Gastrocnemius medialis (tissue), 4 donors: Measurements from ENCODE around the gene SERPINB6. TPM values are rescaled to one million over a fixed set of nuclear protein-coding genes. Genes with fewer than 3 reads are reported as not detected.

Experiments
- ATAC-seq, 2 donors: fragments of 150-250 bp; one replicate each; pipeline ENCODE4 v1.9.1; 2016
- DNase-seq, 2 donors: peaks; one replicate each; pipeline ENCODE4 v3.0.0-alpha.2; 2019
- H3K27ac ChIP-seq, 4 donors: fragments of 200-600 bp; sonication (generic); 1 replicate in 1 of 4; 2 replicates in 3 of 4; pipeline ENCODE4 v1.5.1; 2016 to 2018; ENCODE audit warnings: mild to moderate bottlenecking in 2 of 4, moderate library complexity in 1 of 4
- H3K27me3 ChIP-seq, 3 donors: fragments of 200-600 bp; sonication (generic) in 2 of 3; 1 replicate in 1 of 3; 2 replicates in 2 of 3; pipeline versions ENCODE4 v1.5.1 to v1.6.0; 2016 to 2019; ENCODE audit warnings: mild to moderate bottlenecking in 1 of 3, moderate library complexity in 1 of 3
- H3K36me3 ChIP-seq, 2 donors: fragments of 200-600 bp; sonication (generic) in 1 of 2; one replicate each; pipeline ENCODE4 v1.5.1; 2017 to 2018
- H3K4me1 ChIP-seq, 2 donors: fragments of 200-600 bp; sonication (generic) in 1 of 2; one replicate each; pipeline ENCODE4 v1.5.1; 2016 to 2017; ENCODE audit warnings: mild to moderate bottlenecking in 2 of 2
- H3K4me3 ChIP-seq, 4 donors: fragments of 200-600 bp; sonication (generic) in 3 of 4; 1 replicate in 1 of 4; 2 replicates in 3 of 4; pipeline ENCODE4 v1.5.1; 2016 to 2019; ENCODE audit warnings: mild to moderate bottlenecking in 2 of 4
- H3K9me3 ChIP-seq, 3 donors: fragments of 200-600 bp; sonication (generic) in 2 of 3; 1 replicate in 1 of 3; 2 replicates in 2 of 3; pipeline ENCODE4 v1.5.1; 2016 to 2019
- CTCF ChIP-seq, 5 experiments: fragments of 450-650 bp in 3 of 5; fragments of 200-600 bp in 2 of 5; sonication (generic) in 2 of 5; IDR thresholded peaks in 4 of 5; conservative IDR thresholded peaks in 1 of 5; 1 replicate in 4 of 5; 2 replicates in 1 of 5; pipeline ENCODE4 v1.5.1; 2016 to 2019; ENCODE audit warnings: antibody characterized with exemption in 5 of 5, mild to moderate bottlenecking in 3 of 5, moderate library complexity in 3 of 5
- POLR2A ChIP-seq, 2 donors: fragments of 450-650 bp; IDR thresholded peaks; one replicate each; pipeline ENCODE4 v1.6.1; 2017; ENCODE audit warnings: antibody characterized with exemption in 2 of 2, mild to moderate bottlenecking in 2 of 2, moderate library complexity in 2 of 2
- in situ Hi-C, 4 donors: fragments of 200-750 bp; cut with MboI; loops; one replicate each; pipeline versions ENCODE4 v1.15.0 to v1.8.0; 2017; ENCODE audit warnings: low sequenced_read_pairs in 4 of 4
- intact Hi-C: fragments of 100-400 bp; cut with DNase I; formaldehyde crosslinking; loops from one replicate; pipeline ENCODE4 v1.15.1; 2023; ENCODE audit warnings: low total_unique reads
- total RNA-seq, 4 donors: library from RNA; depleted of rRNA; stranded (reverse); fragments of >200 nt; gene quantifications; one replicate each; pipeline versions ENCODE4 v1.1.0 to v1.2.3, GENCODE V29; 2016

Gene SERPINB6
- total RNA-seq, 4 donors from 2014 or later, result 114 to 260 (median 189) TPM

DNA sequence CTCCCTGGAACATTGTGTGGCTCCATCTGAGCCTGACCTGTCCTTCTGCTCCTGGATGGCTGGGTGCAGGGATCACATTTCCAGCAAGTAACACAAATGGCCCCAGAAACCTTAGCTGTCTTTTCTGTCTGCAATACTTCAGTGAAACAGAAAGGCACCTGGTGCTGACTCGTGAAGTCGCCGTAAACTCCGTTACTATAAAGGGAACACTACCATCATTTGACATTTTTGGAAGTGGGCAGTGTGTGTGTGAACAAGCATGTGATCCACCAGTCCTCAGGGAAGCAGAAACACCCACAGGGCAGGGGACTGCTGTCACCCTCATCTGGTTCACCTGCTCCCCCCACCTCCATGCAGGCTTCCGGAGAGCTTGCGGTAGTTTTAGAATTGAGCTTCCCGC lies 23.9 kb downstream of the SERPINB6 start:
- TF ChIP-seq POLR2A (IDR thresholded peaks at IDR 0.05) (peak in 1 of 2 donors; percentile 53), CTCF (IDR thresholded peaks at IDR 0.05 in 4 of 5, conservative IDR thresholded peaks at IDR 0.05 in 1 of 5) (no peak)
- ATAC-seq, result peak; percentile 92 to 93
- H3K27ac ChIP-seq, result peak overlapping the region; percentile 87 to 93 (median 91)

GRCh38 chr6:2945153-2945452 lies 26.3 kb downstream of the SERPINB6 start:
- peaks cover 35 to 47% of the 10 kb centered on the region in 2 donors for H3K4me1 ChIP-seq

More for the DNA sequence above, 23.9 kb downstream of the SERPINB6 start:
- no peaks in the 10 kb centered on the region for H3K27me3 ChIP-seq
- no peaks in the 10 kb centered on the region for H3K9me3 ChIP-seq
- H3K4me3 ChIP-seq, result no peak overlapping the region
- intact Hi-C loops, result no loop called here
- peaks cover 32 to 51% of the 10 kb centered on the region in 2 donors for H3K4me1 ChIP-seq
- in situ Hi-C loops, result no loop called here
- DNase-seq, result peak; percentile 75 to 85
- peaks cover 0 to 10% of the 10 kb centered on the region in 2 donors for H3K36me3 ChIP-seq

DNA sequence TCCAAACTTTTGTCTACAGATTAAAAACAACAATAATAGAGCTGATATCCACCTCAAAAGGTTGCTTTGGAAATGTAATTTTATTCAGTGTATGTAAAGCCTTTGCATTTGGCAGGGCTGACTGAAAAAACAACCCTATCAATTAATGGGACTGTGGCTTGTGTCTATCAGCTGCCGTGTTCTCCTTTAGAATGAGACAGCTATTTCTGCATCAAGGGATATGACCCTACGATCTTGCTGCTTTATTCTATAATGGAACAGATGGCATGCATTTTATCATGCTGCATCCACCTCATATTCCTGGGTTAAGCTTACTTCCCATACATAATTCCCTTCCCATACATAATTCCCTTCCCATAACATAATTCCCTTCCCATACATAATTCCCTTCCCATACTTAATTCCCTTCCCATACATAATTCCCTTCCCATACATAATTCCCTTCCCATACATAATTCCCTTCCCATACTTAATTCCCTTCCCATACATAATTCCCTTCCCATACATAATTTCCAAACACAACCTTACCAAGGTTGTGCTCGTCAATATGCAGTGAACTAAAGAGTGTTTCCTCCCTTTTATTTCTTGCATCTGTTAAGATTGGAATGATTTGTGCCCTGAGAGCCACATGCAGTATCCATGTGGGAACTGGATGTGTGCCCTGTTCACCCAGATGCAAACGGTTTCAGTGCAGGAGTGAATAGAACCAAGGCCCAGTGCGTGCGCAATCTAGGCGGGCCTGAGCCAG lies 26.8 kb downstream of the SERPINB6 start:
- H3K9me3 ChIP-seq, result no peaks in the 10 kb centered on the region
- TF ChIP-seq CTCF (IDR thresholded peaks at IDR 0.05 in 4 of 5, conservative IDR thresholded peaks at IDR 0.05 in 1 of 5) (no peak), POLR2A (IDR thresholded peaks at IDR 0.05) (no peak)
- H3K36me3 ChIP-seq, result peaks cover 0 to 10% of the 10 kb centered on the region in 2 donors
- H3K4me3 ChIP-seq, result no peak overlapping the region
- in situ Hi-C loops (no loop called here), intact Hi-C loops (no loop called here)
- peak overlapping the region in 3 of 4 donors; percentile 16 to 93 (median 90) for H3K27ac ChIP-seq
- H3K4me1 ChIP-seq, result peaks cover 35 to 45% of the 10 kb centered on the region in 2 donors
- DNase-seq (no peak), ATAC-seq (no peak)
- no peaks in the 10 kb centered on the region for H3K27me3 ChIP-seq

More at GRCh38 chr6:2945153-2945452, 26.3 kb downstream of the SERPINB6 start:
- Histone ChIP-seq H3K27ac (peak overlapping the region; percentile 16 to 93 (median 88)), H3K9me3 (no peaks in the 10 kb centered on the region), H3K36me3 (peaks cover 0 to 10% of the 10 kb centered on the region in 2 donors), H3K27me3 (no peaks in the 10 kb centered on the region), H3K4me3 (no peak overlapping the region)
- no peak for ATAC-seq
- intact Hi-C loops (no loop called here), in situ Hi-C loops (no loop called here)
- no peak for TF ChIP-seq CTCF (IDR thresholded peaks at IDR 0.05 in 4 of 5, conservative IDR thresholded peaks at IDR 0.05 in 1 of 5)
- TF ChIP-seq POLR2A (IDR thresholded peaks at IDR 0.05), result no peak
- DNase-seq, result no peak

DNA sequence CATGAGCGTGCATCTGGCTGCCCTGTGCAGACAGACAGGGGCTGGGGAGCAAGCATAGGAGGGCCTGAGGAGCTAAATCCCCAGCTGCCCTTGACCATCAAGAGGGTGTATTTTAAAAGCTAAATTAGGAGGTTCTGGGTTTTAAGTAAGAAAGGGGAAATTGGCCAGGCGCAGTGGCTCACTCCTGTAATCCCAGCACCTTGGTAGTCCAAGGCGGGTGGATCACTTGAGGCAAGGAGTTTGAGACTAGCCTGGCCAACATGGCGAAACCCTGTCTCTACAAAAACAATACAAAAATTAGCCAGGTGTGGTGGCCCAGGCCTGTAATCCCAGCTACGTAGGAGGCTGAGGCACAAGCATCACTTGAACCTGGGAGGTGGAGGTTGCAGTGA lies 27.8 kb downstream of the SERPINB6 start:
- in situ Hi-C loops (no loop called here), intact Hi-C loops (no loop called here)
- H3K4me1 ChIP-seq, result peaks cover 35 to 45% of the 10 kb centered on the region in 2 donors
- peaks cover 0 to 7% of the 10 kb centered on the region in 2 donors for H3K36me3 ChIP-seq
- DNase-seq (no peak), ATAC-seq (no peak)
- TF ChIP-seq CTCF (IDR thresholded peaks at IDR 0.05 in 4 of 5, conservative IDR thresholded peaks at IDR 0.05 in 1 of 5) (no peak), POLR2A (IDR thresholded peaks at IDR 0.05) (no peak)
- H3K9me3 ChIP-seq, result no peaks in the 10 kb centered on the region
- peak overlapping the region in 1 of 4 donors; percentile 54 for H3K27ac ChIP-seq
- no peak overlapping the region for H3K4me3 ChIP-seq
- H3K27me3 ChIP-seq, result no peaks in the 10 kb centered on the region
